ENCODE measurements around the gene GAGE2A.
"Not testable (repeated sequence)": the region's sequence is repeated elsewhere in the genome, so short reads cannot be mapped to it uniquely, and the experiment has no call there.

The GAGE2A gene

GRCh38 chrX:49589196-49589595 lies at the start of gene GAGE2A:
Gene GAGE2A (plus strand): TSS chrX:49589496. CDS start chrX:49590651, 1,155 bp downstream.
- H3K36me3 ChIP-seq (ENCODE audit: control insufficient read depth, insufficient read depth, low read length); H3K27me3 ChIP-seq (ENCODE audit: control insufficient read depth, insufficient read depth, low read length); H3K9ac ChIP-seq; H3K27ac ChIP-seq; H3K4me1 ChIP-seq; H3K4me2 ChIP-seq (ENCODE audit: low read length); H3K4me3 ChIP-seq (ENCODE audit: low read depth, low read length); H2AFZ ChIP-seq; H3K79me2 ChIP-seq; H3K9me3 ChIP-seq (ENCODE audit: control insufficient read depth, low read length): not testable (repeated sequence)

GRCh38 chrX:49541433-49541832 lies 47.9 kb upstream of the GAGE2A start, which contains the start of gene GAGE12D:
Gene GAGE12D (plus strand): TSS chrX:49541733. CDS start chrX:49542888, 1,155 bp downstream.
- H3K36me3 ChIP-seq (ENCODE audit: control insufficient read depth, insufficient read depth, low read length); H3K9ac ChIP-seq; H3K4me2 ChIP-seq (ENCODE audit: low read length); H3K27ac ChIP-seq; H3K4me1 ChIP-seq; H3K4me3 ChIP-seq (ENCODE audit: low read depth, low read length); H2AFZ ChIP-seq; H3K9me3 ChIP-seq (ENCODE audit: control insufficient read depth, low read length); H3K79me2 ChIP-seq; H3K27me3 ChIP-seq (ENCODE audit: control insufficient read depth, insufficient read depth, low read length): not testable (repeated sequence)

GRCh38 chrX:49550989-49551388 lies 38.3 kb upstream of the GAGE2A start, which contains the start of gene GAGE12E:
Gene GAGE12E (plus strand): TSS chrX:49551289. CDS start chrX:49552444, 1,155 bp downstream.
- H3K27me3 ChIP-seq (ENCODE audit: control insufficient read depth, insufficient read depth, low read length) = not testable (repeated sequence)

GRCh38 chrX:49560542-49560941 lies 28.8 kb upstream of the GAGE2A start, which contains the start of gene GAGE12F:
Gene GAGE12F (plus strand): TSS chrX:49560842. CDS start chrX:49561997, 1,155 bp downstream.
- not testable (repeated sequence) for H3K27me3 ChIP-seq (ENCODE audit: control insufficient read depth, insufficient read depth, low read length); H3K4me2 ChIP-seq (ENCODE audit: low read length); H3K4me3 ChIP-seq (ENCODE audit: low read depth, low read length); H3K9me3 ChIP-seq (ENCODE audit: control insufficient read depth, low read length); H3K36me3 ChIP-seq (ENCODE audit: control insufficient read depth, insufficient read depth, low read length); H3K27ac ChIP-seq; H3K79me2 ChIP-seq; H3K4me1 ChIP-seq; H3K9ac ChIP-seq; H2AFZ ChIP-seq

More at GRCh38 chrX:49550989-49551388, 38.3 kb upstream of the GAGE2A start, which contains the start of gene GAGE12E:
- not testable (repeated sequence) for H3K79me2 ChIP-seq; H3K27ac ChIP-seq; H3K9ac ChIP-seq; H2AFZ ChIP-seq; H3K9me3 ChIP-seq (ENCODE audit: control insufficient read depth, low read length); H3K4me3 ChIP-seq (ENCODE audit: low read depth, low read length); H3K4me1 ChIP-seq; H3K36me3 ChIP-seq (ENCODE audit: control insufficient read depth, insufficient read depth, low read length); H3K4me2 ChIP-seq (ENCODE audit: low read length)

- H2AFZ ChIP-seq; H3K27ac ChIP-seq; H3K9ac ChIP-seq; H3K4me2 ChIP-seq (ENCODE audit: low read length); H3K36me3 ChIP-seq (ENCODE audit: control insufficient read depth, insufficient read depth, low read length); H3K4me1 ChIP-seq; H3K4me3 ChIP-seq (ENCODE audit: low read depth, low read length); H3K79me2 ChIP-seq; H3K9me3 ChIP-seq (ENCODE audit: control insufficient read depth, low read length); H3K27me3 ChIP-seq (ENCODE audit: control insufficient read depth, insufficient read depth, low read length): not testable (repeated sequence)
Measured at GRCh38 chrX:49568728-49569127, 20.6 kb upstream of the GAGE2A start.

GRCh38 chrX:49569152-49569551 lies 20.1 kb upstream of the GAGE2A start:
- not testable (repeated sequence) for H3K79me2 ChIP-seq; H2AFZ ChIP-seq; H3K27me3 ChIP-seq (ENCODE audit: control insufficient read depth, insufficient read depth, low read length); H3K4me3 ChIP-seq (ENCODE audit: low read depth, low read length); H3K36me3 ChIP-seq (ENCODE audit: control insufficient read depth, insufficient read depth, low read length); H3K27ac ChIP-seq; H3K9me3 ChIP-seq (ENCODE audit: control insufficient read depth, low read length); H3K4me2 ChIP-seq (ENCODE audit: low read length); H3K4me1 ChIP-seq; H3K9ac ChIP-seq

- not testable (repeated sequence) for H3K4me2 ChIP-seq (ENCODE audit: low read length); H2AFZ ChIP-seq; H3K9me3 ChIP-seq (ENCODE audit: control insufficient read depth, low read length); H3K79me2 ChIP-seq; H3K27ac ChIP-seq; H3K27me3 ChIP-seq (ENCODE audit: control insufficient read depth, insufficient read depth, low read length); H3K9ac ChIP-seq; H3K4me1 ChIP-seq; H3K4me3 ChIP-seq (ENCODE audit: low read depth, low read length); H3K36me3 ChIP-seq (ENCODE audit: control insufficient read depth, insufficient read depth, low read length)
Measured at GRCh38 chrX:49570100-49570499, 19.2 kb upstream of the GAGE2A start, which contains the start of gene GAGE12G. Gene GAGE12G (plus strand): TSS chrX:49570400. CDS start chrX:49571555, 1,155 bp downstream.

GRCh38 chrX:49579649-49580048 lies 9.6 kb upstream of the GAGE2A start, which contains the start of gene GAGE12H:
Gene GAGE12H (plus strand): TSS chrX:49579949. CDS start chrX:49581104, 1,155 bp downstream.
- not testable (repeated sequence) for H3K9me3 ChIP-seq (ENCODE audit: control insufficient read depth, low read length); H3K9ac ChIP-seq; H2AFZ ChIP-seq; H3K4me1 ChIP-seq; H3K36me3 ChIP-seq (ENCODE audit: control insufficient read depth, insufficient read depth, low read length); H3K4me3 ChIP-seq (ENCODE audit: low read depth, low read length); H3K27me3 ChIP-seq (ENCODE audit: control insufficient read depth, insufficient read depth, low read length); H3K4me2 ChIP-seq (ENCODE audit: low read length); H3K79me2 ChIP-seq; H3K27ac ChIP-seq

GRCh38 chrX:49589769-49590478 lies 628 bp downstream of the GAGE2A start:
- H3K4me3 ChIP-seq (ENCODE audit: low read depth, low read length); H3K9me3 ChIP-seq (ENCODE audit: control insufficient read depth, low read length); H3K27me3 ChIP-seq (ENCODE audit: control insufficient read depth, insufficient read depth, low read length); H3K27ac ChIP-seq; H3K4me1 ChIP-seq; H3K36me3 ChIP-seq (ENCODE audit: control insufficient read depth, insufficient read depth, low read length); H2AFZ ChIP-seq; H3K79me2 ChIP-seq; H3K9ac ChIP-seq; H3K4me2 ChIP-seq (ENCODE audit: low read length): not testable (repeated sequence)

- not testable (repeated sequence) for H3K4me3 ChIP-seq (ENCODE audit: low read depth, low read length); H3K9me3 ChIP-seq (ENCODE audit: control insufficient read depth, low read length); H3K4me2 ChIP-seq (ENCODE audit: low read length); H2AFZ ChIP-seq; H3K27ac ChIP-seq; H3K79me2 ChIP-seq; H3K4me1 ChIP-seq; H3K27me3 ChIP-seq (ENCODE audit: control insufficient read depth, insufficient read depth, low read length); H3K9ac ChIP-seq; H3K36me3 ChIP-seq (ENCODE audit: control insufficient read depth, insufficient read depth, low read length)
Measured at GRCh38 chrX:49590488-49590887, 1.2 kb downstream of the GAGE2A start.

- H3K79me2 ChIP-seq; H3K4me2 ChIP-seq (ENCODE audit: low read length); H3K27ac ChIP-seq; H3K9ac ChIP-seq; H3K4me1 ChIP-seq; H3K36me3 ChIP-seq (ENCODE audit: control insufficient read depth, insufficient read depth, low read length); H3K4me3 ChIP-seq (ENCODE audit: low read depth, low read length); H3K9me3 ChIP-seq (ENCODE audit: control insufficient read depth, low read length); H2AFZ ChIP-seq; H3K27me3 ChIP-seq (ENCODE audit: control insufficient read depth, insufficient read depth, low read length): not testable (repeated sequence)
Measured at GRCh38 chrX:49598720-49599119, 9.4 kb downstream of the GAGE2A start, which contains the start of gene GAGE1. Gene GAGE1 (plus strand): TSS chrX:49599020. CDS start chrX:49600175, 1,155 bp downstream.
